Lower leg skin (tissue), 3 donors: Measurements from ENCODE around the gene DENND1A.

ENCODE experiments used
- CTCF ChIP-seq, 3 donors: fragments of 450-650 bp; IDR thresholded peaks; one replicate each; pipeline ENCODE4 v1.5.1; 2016; ENCODE audit warnings: antibody characterized with exemption in 3 of 3, mild to moderate bottlenecking in 3 of 3, moderate library complexity in 2 of 3
- POLR2A ChIP-seq, 2 donors: fragments of 450-650 bp; IDR thresholded peaks; one replicate each; pipeline ENCODE4 v1.6.1; 2016 to 2017; ENCODE audit warnings: antibody characterized with exemption in 2 of 2, mild to moderate bottlenecking in 1 of 2, moderate library complexity in 1 of 2

DNA sequence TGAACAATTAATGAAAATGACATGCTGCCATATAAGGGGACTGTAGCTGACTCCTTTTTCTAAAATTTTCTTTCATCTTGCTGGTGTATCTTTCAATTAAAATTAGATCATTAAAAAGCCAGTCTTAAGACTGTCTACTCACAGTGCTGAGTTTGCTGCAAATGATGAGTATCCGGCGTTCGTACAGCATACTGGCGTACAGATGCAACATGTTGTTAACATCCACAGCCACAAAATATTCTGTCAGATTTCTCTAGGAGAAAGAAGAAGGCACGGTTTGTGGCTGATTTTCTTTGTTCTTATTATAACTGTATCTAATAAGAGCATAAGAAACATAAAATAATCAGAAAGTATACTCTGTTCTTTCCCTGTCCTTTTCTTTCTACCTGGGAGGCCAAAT lies 278.1 kb downstream of the DENND1A start:
- TF ChIP-seq CTCF (IDR thresholded peaks at IDR 0.05) (no peak), POLR2A (IDR thresholded peaks at IDR 0.05) (no peak)
